Activated gamma-delta T cell treated with Interleukin-2 at 50 U/mL for 16 hours (primary cell): ENCODE data around the gene CNOT11.

Experiments used
- DNase-seq: peaks from one replicate; pipeline ENCODE4 v3.0.0-alpha.2; 2020

The CNOT11 gene

DNA sequence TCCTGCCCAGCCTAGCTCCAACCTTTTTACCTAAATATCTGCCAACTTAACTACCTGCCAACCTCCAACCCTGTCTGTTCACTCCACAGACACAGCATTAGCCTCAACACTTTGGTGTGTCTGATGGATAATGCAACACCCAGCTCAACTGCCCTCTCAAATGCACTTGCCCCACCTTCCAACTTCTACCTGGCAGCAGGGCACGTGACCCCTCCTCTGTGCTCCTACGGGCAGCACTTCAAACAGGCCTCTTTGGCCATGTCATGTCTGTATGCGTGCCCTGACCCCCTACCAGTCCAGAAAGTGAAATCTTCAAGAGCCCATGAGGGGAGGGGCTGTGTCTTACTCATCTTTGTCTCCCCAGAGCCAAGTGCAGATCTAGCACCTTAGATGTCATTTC lies 30.3 kb downstream of the CNOT11 start:
- DNase-seq: no peak

DNA sequence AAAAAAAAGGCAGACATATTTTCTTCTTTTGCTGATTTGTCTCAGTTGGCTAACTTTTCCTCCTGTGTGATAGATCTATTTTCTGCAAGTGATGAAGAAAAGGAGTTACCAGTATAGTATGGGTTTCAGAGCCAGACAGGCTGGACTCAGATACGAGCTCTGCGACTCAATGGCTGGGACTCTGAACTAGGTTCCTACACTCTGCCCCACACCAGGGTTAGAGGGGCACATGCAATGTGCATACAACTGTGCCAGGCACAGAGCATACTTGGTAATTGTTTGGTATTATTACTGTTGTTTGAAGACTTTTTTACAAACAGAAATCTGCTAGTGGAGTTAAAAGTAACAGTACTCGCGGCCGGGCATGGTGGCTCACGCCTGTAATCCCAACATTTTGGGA lies 34.0 kb downstream of the CNOT11 start:
- DNase-seq: no peak

DNA sequence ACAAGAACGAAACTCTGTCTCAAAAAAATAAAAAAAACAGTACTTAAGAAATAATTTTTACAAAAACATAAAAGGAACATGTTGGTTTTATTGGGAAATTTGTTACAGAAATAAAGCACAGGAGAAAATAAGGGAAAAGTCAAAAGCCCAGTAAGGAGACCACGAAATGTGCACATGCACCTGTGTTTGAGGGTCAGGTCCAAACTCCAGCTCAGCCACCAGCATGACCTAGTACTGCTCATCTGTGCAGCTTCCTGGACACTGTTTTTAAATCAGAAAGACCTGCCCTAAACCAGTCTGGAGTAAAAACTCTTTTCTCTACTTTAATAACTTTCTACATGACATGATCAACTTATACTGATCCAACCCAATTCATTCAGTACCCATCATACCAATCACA lies 34.6 kb downstream of the CNOT11 start:
- no peak for DNase-seq

DNA sequence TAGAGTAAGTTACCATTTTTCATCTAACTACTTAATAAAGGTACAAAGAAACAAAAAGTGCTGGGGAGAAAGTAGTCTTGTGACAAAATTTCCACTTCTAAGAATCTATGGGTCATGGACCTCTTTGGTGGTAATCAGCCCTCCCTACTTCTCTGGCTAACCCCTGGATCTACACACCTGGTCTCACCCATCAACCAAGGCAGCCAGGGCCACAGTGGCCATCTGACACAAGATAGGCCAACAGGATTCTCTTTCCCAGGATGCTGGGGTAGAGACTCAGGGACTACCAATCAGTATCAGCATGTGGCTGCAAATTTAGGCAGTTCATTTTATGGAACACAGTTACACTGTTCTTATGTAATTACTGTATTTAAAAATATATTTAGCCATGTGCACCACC lies 38.0 kb downstream of the CNOT11 start:
- DNase-seq: no peak

DNA sequence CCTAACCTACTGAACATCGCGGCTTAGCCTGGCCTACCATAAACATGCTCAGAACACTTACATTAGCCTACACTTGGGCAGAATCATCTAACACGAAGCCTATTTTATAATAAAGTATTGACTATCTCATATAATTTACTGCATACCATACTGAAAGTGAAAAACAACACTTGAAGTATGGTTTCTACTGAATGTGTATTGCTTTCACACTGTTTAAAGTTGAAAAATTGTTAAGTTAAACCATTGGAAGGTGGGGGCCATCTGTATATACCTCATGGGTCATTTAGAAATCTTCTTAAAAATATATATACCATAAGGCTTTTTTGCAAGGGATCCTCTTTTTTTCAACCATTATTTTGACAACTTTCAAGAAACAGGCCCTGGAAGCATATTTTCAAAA lies 39.3 kb downstream of the CNOT11 start:
- DNase-seq: no peak

DNA sequence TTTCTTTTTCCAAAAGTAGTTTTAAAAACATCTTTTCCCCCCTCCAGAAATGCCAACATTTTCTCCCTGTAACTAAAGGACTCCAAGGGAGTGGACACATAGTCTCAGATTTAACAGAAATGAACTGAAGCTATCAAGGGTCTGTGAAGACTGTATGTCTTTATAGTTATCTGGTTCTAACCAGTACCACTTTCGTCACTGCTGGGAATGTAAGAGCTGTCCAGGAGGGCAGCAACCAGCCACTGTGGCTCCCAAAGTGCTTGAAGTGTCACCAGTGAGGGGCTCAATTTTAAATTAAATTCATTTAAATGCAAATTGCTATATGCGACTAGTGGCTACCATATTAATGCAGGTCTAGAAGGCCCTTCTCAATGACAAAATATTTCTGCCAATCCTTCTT lies 40.9 kb downstream of the CNOT11 start:
- DNase-seq: no peak

DNA sequence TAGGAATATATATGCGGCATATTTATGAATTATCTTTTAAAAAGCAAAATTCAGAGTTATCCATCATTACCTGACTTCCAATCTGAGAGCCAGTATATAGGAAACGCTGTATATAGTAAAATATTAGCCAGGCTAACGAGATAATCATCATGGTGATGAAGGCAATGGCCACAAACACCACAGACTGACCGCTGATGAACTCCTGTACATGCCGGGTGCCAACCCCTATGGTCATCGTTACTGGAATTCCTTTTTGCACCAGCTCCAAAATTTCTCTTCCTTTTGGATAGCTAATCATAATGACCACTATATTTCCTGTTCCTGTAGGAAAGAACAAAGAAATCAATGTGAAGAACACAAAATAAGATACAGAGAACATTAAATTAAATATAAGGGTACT lies 42.2 kb downstream of the CNOT11 start:
- DNase-seq: no peak

DNA sequence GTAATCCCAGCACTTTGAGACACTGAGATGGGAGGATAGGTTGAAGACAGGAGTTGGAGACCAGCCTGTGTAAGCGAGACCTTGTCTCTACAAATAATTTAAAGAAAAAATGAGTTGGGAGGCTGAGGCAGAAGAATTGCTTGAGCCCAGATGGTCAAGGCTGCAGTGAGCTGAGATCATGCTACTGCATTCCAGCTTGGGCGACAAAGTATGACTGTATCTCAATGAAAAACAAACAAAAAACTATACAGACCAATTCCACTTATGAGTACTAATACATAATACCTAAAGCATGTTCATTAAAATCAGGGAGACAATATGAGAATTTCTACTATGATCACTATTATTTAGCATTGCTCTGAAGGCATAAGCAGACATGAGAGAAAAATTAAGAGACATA lies 43.2 kb downstream of the CNOT11 start:
- DNase-seq: no peak

DNA sequence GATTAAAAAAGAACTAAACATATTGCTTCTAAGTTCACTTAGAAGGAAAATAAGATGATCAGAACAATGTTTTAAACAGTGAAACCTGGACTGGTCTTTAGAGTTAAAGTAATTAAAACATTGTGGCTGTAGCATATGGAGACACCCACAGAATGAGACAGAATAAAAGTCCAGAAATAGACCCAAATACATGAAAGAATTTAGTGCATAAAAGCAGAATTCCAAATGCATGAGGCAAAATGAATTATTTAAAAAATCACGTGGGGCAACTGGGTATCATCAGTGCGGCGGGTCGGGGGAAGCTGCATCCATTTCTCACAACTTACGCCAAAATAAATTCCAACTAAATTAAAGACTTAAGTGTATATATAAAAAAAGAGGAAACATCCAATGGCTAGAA lies 43.7 kb downstream of the CNOT11 start:
- DNase-seq: no peak

DNA sequence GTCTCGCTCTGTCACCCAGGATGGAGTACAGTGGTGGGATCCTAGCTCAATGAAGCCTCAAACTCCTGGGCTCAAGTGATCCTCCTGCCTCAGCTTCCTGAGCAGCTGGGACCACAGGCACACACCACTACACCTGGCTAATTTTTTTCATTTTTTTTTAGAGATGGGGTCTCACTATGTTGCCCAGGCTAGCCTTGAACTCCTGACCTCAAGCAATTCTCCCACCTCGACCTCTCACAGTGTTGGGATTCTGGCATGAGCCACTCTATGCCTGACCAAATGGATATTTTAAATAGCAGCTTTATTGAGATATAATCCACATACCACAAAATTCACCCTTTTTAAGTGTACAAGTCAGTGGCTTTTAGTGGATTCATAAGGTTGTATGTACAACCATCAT lies 44.7 kb downstream of the CNOT11 start:
- DNase-seq: no peak

DNA sequence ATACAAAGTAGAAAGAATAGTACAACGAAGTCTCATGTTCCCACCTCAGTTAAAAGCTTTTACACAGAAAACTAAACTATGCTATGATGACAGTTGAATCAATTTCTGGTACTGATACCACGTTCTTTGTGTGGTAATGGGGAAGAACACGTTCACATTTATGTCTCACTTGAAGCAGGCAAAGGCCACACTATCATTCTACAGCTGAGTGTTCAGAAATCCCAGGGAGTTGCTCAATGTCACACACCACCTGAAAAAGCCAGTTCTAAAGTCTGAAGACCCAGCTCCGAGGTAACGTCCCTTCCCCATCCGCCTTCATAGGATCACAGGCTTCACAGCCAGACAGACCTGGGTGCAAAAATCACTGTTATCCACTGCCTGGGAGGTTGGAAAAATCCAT lies 46.9 kb downstream of the CNOT11 start:
- no peak for DNase-seq

DNA sequence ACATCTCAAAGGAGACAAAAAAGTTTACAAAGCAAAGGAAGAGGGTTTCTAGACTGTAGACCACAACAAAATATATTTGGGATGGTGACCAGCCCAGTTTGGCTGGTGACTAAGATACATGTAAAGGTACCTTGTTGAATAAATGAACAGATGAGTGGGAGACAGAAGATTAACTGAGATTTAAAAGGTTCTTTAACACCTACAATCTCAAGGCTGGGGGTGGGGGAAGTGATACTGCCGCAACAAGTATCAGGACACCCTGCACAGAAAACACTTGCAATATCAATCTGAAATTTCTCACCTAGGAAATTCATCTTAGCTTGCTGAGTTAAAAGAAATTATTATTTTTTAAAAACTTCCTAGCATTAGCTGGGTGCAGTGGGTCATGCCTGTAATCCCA lies 47.5 kb downstream of the CNOT11 start:
- no peak for DNase-seq

DNA sequence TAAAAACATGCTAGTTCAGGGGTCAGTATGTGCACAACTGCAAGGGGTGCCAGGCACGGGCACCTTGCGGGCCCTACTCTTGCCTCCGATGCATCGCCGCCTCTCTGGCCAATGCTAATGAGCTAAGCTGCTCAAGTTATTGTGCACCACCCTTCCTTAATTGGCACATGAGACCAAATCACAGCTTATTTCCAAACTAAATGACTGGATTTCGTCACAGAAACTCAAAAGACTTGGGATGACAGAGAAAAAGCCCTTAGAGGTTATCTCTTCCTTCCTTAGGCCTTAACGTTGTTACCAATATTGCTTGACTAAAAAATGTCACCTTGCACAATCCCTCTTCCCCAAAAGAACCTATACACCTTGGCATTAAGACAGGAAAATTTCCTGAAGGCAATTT lies 48.1 kb downstream of the CNOT11 start:
- no peak for DNase-seq

DNA sequence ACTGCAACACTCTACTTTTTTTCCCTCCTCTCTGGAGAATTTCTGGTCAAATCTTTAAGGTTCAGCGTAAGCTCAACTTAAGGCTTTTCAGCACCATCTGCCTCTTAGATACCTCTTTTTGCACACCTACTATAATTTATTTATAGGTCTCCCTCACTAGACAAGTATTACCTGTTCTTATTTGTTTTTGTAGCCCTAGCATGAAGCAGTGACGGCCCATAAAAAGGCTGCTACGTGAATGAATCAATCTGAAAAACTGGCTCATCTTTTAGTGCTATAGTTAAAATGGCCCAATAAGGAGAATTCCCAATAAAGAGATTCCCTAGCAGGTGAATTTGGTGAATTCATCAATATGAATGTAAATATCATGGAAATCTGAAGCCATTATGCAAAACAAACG lies 49.3 kb downstream of the CNOT11 start:
- no peak for DNase-seq

DNA sequence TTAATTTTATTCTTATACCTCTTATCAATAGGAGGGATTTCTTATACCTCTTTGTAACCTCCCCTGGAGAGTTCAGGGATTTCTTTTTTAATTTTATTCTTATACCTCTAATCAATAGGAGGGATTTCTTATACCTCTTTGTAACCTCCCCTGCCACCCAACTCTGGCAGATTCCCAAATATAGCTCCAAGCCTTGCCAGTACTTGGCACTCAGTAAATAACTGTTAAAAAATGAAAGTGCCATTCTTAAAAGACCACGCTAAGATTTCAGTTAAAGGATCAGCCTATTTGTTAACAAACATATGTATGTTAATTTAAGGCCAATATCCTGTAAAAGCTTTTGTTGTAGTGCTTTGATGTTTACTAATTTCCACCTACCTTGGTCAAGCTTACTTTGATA lies 51.0 kb downstream of the CNOT11 start:
- no peak for DNase-seq

DNA sequence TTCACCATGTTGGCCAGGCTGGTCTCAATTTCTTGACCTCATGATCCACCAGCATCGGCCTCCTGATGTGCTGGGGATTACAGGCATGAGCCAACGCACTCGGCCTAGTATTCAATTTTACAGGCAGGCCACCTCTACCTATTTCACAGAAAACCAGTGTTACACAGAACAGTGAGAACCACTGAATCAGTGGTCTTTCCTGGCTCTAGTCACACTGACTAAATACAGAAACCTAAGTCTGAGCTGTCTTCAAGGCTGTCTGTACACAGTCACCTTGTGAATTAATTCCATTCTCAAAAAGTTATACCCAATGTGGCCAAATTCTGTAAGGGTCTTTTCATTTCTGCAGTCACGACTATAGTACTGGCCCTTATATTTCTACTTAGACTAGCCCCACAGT lies 52.3 kb downstream of the CNOT11 start:
- DNase-seq: no peak

DNA sequence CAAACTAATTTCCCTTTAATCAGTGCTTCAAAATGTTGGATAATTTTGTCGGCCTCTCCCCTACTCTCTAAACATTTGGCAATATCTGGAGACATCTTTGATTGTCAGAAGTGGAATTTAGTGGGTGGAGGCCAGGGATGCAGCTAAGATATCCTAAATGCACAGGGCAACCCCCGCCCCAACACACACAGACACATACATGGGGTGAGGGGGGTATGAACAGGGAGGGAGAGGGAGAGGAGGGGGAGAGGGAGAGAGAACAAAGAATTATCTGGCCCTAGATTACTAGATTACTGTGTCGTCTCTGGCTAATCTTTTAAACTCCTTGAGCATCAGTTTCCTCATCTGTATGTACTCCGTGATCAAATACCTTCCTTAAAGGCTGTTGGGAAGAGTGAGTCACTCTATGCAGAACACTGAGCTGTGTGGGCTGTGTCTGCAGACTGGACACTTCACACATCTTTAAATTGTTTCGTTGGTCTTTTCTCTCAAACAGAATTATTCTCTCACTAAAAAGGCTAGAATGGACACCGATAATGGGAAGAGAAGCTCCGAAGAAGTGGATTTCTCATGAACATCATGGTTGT lies 52.9 kb downstream of the CNOT11 start:
- no peak for DNase-seq

DNA sequence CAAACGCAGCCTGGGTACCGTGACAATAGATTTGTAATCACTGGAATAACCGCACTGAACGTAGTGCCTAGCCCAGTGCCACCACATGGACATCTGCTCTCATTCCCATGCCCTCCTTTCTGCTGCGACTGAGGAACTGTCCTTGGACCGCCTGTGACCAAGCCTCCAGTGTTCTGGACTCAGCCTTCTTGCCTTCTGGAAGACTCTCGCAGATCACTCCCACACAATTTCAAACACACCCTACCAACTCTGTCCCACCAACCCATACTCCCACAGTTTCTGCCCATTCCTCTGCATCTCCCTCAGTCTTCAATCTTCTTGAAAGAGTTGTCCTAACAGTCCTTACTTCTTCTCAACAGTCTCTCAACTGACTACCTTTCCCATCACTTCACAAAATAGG lies 53.7 kb downstream of the CNOT11 start:
- DNase-seq: no peak

DNA sequence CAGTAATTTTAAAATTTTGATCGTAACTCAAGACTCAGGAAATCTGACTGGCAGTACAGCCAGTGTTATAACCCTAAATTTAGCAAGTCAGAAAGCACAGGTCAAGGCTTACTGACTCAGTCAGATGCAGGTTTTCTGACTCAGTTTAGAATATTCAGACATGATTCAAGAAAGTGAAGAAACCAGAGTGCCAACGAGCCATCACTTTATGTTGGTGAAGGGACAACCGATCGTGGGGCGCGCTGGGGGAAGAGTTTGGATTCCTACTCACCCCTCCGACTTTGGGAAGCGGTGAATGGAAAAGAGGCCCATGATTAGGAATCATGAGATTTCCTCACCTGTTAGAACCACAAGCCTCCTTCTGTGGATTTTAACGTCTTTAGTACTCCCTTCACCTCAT lies 54.8 kb downstream of the CNOT11 start:
- no peak for DNase-seq

DNA sequence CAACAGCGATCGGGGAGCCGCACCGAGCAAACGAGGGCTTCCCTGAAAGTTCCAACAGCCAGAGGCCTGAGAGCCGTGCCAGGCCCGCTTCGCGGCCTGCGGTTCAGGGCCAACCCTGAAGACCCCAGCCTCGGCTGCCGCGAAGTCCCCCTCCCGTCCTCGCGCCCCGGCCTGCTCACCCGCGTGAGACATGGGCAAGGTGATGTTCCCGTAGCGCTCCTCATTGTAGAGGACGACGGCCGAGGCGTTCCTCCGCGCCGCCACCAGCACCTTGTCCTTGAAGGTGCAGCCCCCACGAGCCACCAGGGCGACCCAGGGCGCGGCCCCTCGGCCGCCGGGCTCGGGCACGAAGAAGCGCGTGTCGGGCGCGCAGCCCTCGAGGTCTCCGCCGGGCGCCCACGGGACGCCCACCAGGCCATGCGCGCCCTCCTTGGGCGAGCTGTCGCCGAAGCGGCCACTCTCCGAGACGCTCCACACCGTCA lies 55.3 kb downstream of the CNOT11 start:
- no peak for DNase-seq

DNA sequence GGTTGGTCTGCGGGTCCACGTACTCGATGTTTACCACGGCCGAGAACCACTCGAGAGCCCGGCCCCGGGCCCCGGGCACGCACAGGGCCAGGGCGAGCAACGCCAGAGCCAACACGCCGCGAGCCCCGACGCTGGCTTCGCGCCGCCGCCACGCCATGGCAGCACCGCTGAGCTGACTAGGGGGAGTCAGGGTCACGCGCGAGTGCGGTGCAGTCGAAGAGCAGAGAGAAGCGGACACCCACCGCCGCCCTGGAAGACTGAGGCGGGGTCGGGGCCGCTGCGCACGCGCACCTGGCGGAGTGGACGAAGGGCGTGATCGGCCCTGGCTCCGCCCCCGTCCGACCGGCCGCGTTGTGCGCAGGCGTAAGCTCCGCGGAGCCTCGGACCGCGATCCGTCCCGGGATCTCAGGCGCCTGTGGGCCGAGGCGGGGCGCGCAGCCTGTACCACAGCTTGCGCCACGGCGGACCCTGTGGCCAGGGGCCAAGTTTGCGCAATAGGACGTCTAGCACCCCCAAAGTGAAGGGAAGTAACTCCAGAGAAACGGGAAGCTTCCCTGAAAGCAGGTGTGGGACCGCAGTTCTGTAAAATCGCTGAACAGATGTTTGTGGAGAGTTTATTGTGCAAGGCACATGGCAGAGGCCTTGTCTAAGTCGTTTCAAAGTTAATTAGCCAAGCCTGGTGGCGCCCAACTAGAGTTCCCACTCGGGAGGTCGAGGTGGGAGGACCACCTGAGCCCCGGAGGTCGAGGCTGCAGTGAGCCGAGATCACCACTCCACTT lies 55.9 kb downstream of the CNOT11 start, which contains the start of gene RNF149:
Gene RNF149 (minus strand): TSS at position 270 of the 779 bp plus-strand sequence. CDS start 113 bp downstream, at position 157.
- peak; percentile 92 for DNase-seq

DNA sequence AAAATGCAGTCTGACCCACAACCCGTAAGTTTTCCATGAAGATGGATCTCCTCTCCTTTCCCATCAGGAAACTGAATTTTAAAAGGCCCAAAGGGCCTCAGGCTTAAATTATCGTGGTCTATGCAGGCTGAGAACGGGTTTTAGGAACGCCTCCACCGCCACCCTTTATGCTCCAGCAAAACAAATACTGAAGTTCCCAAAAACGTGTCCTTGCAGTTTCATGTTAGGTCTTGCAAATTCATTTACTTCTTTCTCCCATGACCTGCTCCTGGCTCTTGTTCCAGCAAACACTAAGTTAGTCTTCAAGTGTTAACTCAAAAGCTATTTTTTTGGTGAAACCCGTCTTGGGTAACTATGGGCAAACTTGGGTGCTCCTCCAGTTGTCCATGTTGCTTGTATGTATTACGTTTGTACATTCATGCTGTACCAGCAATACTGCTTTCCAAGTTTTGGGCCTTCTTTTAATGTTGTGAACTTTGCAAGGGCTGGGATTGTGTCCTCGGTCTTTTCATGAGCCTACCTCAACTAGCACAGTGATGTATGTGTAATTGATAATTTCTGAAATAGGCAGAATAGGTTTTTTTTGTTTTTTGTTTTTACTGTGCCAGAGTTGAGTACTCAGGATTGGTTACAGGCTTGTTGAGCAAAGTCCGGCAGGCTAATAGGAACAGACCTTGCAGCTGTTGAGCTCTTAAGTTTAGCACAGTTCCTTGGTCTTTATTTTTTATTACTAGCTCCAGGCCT lies 57.6 kb downstream of the CNOT11 start:
- no peak for DNase-seq

DNA sequence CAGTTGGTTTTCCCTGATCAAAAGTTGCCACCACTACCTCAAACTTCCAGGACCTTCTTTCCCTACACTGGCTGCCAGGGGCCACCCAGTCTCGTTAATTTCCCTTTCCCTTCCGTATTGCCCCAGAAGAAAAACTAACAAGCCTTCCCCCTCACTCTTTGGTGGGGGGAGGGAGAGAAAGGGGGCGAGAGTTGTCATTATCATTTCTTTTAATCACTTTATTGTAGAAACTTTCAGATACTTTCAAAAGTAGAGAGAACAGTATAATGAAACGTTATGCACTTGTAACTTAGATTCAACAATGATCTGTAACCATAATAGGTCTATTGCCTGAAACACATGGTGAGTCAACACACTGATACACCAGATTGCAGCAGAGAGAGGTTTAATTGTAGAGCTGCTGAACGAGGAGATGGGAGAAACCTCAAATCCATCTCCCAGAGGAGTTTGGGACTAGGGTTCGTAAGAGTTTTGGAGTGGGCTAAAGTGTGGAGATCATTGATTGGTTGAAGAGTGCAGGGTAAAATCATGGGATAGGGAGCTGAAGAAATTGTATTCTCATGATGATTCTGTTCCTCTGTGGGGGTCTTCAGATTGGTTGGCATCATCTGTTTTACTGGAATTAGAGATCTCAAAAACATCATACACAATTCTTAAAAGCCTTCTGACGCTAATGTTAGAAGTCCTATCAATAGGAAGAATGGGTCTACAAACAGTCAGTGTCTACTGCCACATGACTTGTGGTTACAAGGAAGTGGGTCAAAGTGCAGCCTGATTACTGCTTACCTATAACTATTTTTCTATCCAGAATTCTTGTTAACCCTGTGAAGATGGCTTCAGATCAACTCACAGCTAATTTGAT lies 58.4 kb downstream of the CNOT11 start:
- no peak for DNase-seq
